Cardiac fibroblast (primary cell): ENCODE measurements around the gene NPAT.

Source experiments
- DNase-seq, 2 donors: peaks; one replicate each; pipeline versions ENCODE4 v3.0.0 to v3.0.0-alpha.2; 2010; ENCODE audit warnings: low read depth in 2 of 2
- H3K4me3 ChIP-seq, 2 donors: replicated peaks in 1 of 2; 1 replicate in 1 of 2; 2 replicates in 1 of 2; pipeline ENCODE4 v1.5.1; 2011; ENCODE audit warnings: low read depth in 2 of 2, low read length in 2 of 2, mild to moderate bottlenecking in 2 of 2, moderate library complexity in 1 of 2
- TF ChIP-seq, protein P1 (sequence below): IDR thresholded peaks from one replicate; pipeline ENCODE4 v1.5.1; 2011; ENCODE audit warnings: low read depth, mild to moderate bottlenecking, low read length, inconsistent platforms

Gene NPAT

DNA sequence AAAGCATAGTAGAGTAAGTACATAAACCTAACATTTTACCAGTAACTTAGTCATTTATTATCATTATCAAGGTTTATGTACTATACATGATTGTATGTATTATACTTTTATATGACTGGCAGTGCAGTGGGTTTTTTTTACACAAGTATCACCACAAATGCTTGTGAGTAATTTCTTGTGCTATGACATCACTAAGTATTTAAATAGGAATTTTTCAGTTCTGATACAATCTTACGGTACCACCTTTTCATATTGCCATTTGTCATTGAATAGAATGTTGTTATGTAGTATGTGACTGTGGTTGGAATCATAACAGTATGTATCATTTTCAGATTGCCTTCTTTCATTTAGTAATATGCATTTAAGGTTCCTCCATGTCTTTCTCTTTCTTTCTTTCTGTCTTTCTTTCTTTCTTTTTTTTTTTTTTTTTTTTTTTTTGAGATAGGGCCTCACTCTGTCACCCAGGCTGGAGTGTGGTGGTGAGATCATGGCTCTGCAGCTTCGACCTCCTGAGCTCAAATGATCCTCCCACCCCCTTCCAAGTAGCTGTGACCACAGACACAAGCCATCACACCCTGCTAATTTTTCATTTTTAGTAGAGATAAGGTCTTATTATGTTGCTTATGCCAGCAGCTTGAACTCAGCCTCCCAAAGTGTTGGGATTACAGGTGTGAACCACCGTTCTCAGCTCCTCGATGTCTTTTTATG, 19.0 kb upstream of the NPAT start:
- TF ChIP-seq, protein P1, sequence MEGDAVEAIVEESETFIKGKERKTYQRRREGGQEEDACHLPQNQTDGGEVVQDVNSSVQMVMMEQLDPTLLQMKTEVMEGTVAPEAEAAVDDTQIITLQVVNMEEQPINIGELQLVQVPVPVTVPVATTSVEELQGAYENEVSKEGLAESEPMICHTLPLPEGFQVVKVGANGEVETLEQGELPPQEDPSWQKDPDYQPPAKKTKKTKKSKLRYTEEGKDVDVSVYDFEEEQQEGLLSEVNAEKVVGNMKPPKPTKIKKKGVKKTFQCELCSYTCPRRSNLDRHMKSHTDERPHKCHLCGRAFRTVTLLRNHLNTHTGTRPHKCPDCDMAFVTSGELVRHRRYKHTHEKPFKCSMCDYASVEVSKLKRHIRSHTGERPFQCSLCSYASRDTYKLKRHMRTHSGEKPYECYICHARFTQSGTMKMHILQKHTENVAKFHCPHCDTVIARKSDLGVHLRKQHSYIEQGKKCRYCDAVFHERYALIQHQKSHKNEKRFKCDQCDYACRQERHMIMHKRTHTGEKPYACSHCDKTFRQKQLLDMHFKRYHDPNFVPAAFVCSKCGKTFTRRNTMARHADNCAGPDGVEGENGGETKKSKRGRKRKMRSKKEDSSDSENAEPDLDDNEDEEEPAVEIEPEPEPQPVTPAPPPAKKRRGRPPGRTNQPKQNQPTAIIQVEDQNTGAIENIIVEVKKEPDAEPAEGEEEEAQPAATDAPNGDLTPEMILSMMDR, result no peak
- DNase-seq, result peak in 1 of 2 donors; percentile 11
- no peak overlapping the region for H3K4me3 ChIP-seq

- TF ChIP-seq, protein P1, result no peak
Observed at GRCh38 chr11:108239076-108239475, 16.6 kb upstream of the NPAT start.

GRCh38 chr11:108237058-108237481, 14.6 kb upstream of the NPAT start:
- TF ChIP-seq, protein P1, result no peak

More at GRCh38 chr11:108239076-108239475, 16.6 kb upstream of the NPAT start:
- no peak overlapping the region for H3K4me3 ChIP-seq
- no peak for DNase-seq

GRCh38 chr11:108235633-108236032, 13.2 kb upstream of the NPAT start:
- no peak overlapping the region for H3K4me3 ChIP-seq
- TF ChIP-seq, protein P1, result no peak
- DNase-seq, result no peak

More at GRCh38 chr11:108237058-108237481, 14.6 kb upstream of the NPAT start:
- H3K4me3 ChIP-seq, result no peak overlapping the region
- DNase-seq, result peak in 1 of 2 donors; percentile 4

DNA sequence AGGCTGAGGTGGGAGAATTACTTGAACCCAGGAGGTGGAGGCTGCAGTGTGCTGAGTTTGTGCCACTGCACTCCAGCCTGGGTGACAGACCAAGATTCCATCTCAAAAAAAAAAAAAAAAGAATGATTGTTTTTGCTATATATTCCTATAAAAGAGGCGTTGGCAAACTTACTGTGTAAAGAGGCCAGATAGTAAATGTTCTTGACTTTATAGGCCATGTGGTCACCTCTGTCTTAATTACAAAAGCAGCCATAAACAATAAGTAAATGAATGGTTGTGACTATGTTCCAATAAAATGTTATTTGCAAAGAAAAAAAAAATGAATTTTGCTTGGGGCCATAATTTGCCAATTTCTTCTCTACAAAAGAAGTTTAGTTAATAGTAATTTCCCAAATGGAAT, 12.8 kb upstream of the NPAT start:
- TF ChIP-seq, protein P1, result no peak
- H3K4me3 ChIP-seq, result no peak overlapping the region
- DNase-seq, result no peak

- H3K4me3 ChIP-seq, result no peak overlapping the region
- no peak for DNase-seq
- TF ChIP-seq, protein P1, result no peak
Observed at GRCh38 chr11:108233277-108233945, 11.0 kb upstream of the NPAT start.
